NT2/D1 (cell line): ENCODE data around the gene CSNK1D.

Source experiments
- DNase-seq: peaks from one replicate; pipeline ENCODE4 v3.0.0-alpha.2; 2011; ENCODE audit warnings: low read depth, low spot score
- H3K27me3 ChIP-seq: 2 replicates; pipeline ENCODE4 v1.6.0; 2011; ENCODE audit warnings: mild to moderate bottlenecking; ENCODE audit not compliant: insufficient read length, insufficient read depth
- H3K36me3 ChIP-seq: 2 replicates; pipeline ENCODE4 v1.6.1; 2011; ENCODE audit warnings: mild to moderate bottlenecking, low read length, mixed read lengths; ENCODE audit not compliant: insufficient read depth, insufficient read length
- H3K4me1 ChIP-seq: 2 replicates; pipeline ENCODE4 v1.5.1; 2011; ENCODE audit not compliant: insufficient read depth, insufficient read length
- H3K4me3 ChIP-seq: 2 replicates; pipeline ENCODE4 v1.5.1; 2011; ENCODE audit warnings: low read depth; ENCODE audit not compliant: insufficient read length
- H3K9ac ChIP-seq: 2 replicates; pipeline ENCODE4 v1.6.0; 2011; ENCODE audit warnings: low read depth; ENCODE audit not compliant: insufficient read length
- H3K9me3 ChIP-seq: 2 replicates; pipeline ENCODE4 v1.5.1; 2011; ENCODE audit warnings: mild to moderate bottlenecking, low read length; ENCODE audit not compliant: insufficient read depth
- SUZ12 ChIP-seq: IDR thresholded peaks from 2 replicates; pipeline ENCODE4 v1.6.1; 2011; ENCODE audit not compliant: insufficient read length, insufficient read depth; ENCODE audit errors: extremely low read depth
- YY1 ChIP-seq: IDR thresholded peaks from 2 replicates; pipeline ENCODE4 v1.6.1; 2011; ENCODE audit not compliant: insufficient read length, insufficient read depth
- ZNF274 ChIP-seq: IDR thresholded peaks from 2 replicates; pipeline ENCODE4 v1.6.1; 2011; ENCODE audit warnings: mild to moderate bottlenecking, low read depth, low read length

The CSNK1D gene

GRCh38 chr17:82287013-82287867, 13.7 kb upstream of the CSNK1D start:
- Histone ChIP-seq H3K9ac (no peak overlapping the region), H3K36me3 (no peaks in the 10 kb centered on the region), H3K4me3 (no peak overlapping the region), H3K27me3 (no peaks in the 10 kb centered on the region), H3K4me1 (peaks cover 11% of the 10 kb centered on the region), H3K9me3 (peaks cover 8% of the 10 kb centered on the region; the same call in 1 of the 2 replicates)
- DNase-seq, result no peak
- no peak for TF ChIP-seq YY1
- TF ChIP-seq ZNF274, result no peak
- TF ChIP-seq SUZ12, result no peak

GRCh38 chr17:82285141-82285540, 11.6 kb upstream of the CSNK1D start:
- Histone ChIP-seq H3K4me3 (no peak overlapping the region), H3K9ac (no peak overlapping the region), H3K4me1 (peaks cover 21% of the 10 kb centered on the region), H3K27me3 (no peaks in the 10 kb centered on the region), H3K36me3 (no peaks in the 10 kb centered on the region), H3K9me3 (peaks cover 8% of the 10 kb centered on the region; the same call in 1 of the 2 replicates)
- no peak for TF ChIP-seq ZNF274
- no peak for TF ChIP-seq SUZ12
- TF ChIP-seq YY1, result no peak
- no peak for DNase-seq

- Histone ChIP-seq H3K4me3 (no peak overlapping the region), H3K9ac (no peak overlapping the region), H3K9me3 (peaks cover 8% of the 10 kb centered on the region; the same call in 1 of the 2 replicates), H3K36me3 (no peaks in the 10 kb centered on the region), H3K27me3 (no peaks in the 10 kb centered on the region), H3K4me1 (peaks cover 25% of the 10 kb centered on the region)
- DNase-seq, result no peak
- TF ChIP-seq ZNF274 (no peak), SUZ12 (no peak), YY1 (no peak)
Measured at GRCh38 chr17:82283208-82283749, 9.8 kb upstream of the CSNK1D start.

GRCh38 chr17:82282239-82283207, 9.0 kb upstream of the CSNK1D start:
- Histone ChIP-seq H3K4me1 (peaks cover 32% of the 10 kb centered on the region), H3K36me3 (no peaks in the 10 kb centered on the region), H3K9ac (no peak overlapping the region), H3K9me3 (peaks cover 6% of the 10 kb centered on the region; the same call in 1 of the 2 replicates), H3K27me3 (no peaks in the 10 kb centered on the region), H3K4me3 (no peak overlapping the region)
- no peak for DNase-seq
- TF ChIP-seq YY1 (no peak), ZNF274 (no peak), SUZ12 (no peak)

GRCh38 chr17:82281502-82282238, 8.2 kb upstream of the CSNK1D start:
- no peaks in the 10 kb centered on the region for H3K36me3 ChIP-seq
- H3K27me3 ChIP-seq, result no peaks in the 10 kb centered on the region
- H3K9me3 ChIP-seq, result no peaks in the 10 kb centered on the region
- TF ChIP-seq ZNF274 (no peak), YY1 (no peak), SUZ12 (no peak)
- DNase-seq, result no peak
- H3K9ac ChIP-seq, result no peak overlapping the region
- H3K4me3 ChIP-seq, result no peak overlapping the region
- peaks cover 39% of the 10 kb centered on the region for H3K4me1 ChIP-seq

- H3K36me3 ChIP-seq, result no peaks in the 10 kb centered on the region
- H3K4me3 ChIP-seq, result no peak overlapping the region
- peaks cover 39% of the 10 kb centered on the region for H3K4me1 ChIP-seq
- no peak overlapping the region for H3K9ac ChIP-seq
- TF ChIP-seq YY1 (no peak), ZNF274 (no peak), SUZ12 (no peak)
- no peak for DNase-seq
- no peaks in the 10 kb centered on the region for H3K27me3 ChIP-seq
- no peaks in the 10 kb centered on the region for H3K9me3 ChIP-seq
Measured at GRCh38 chr17:82281076-82281475, 7.6 kb upstream of the CSNK1D start.
